HG02970 (cell line): Measurements from ENCODE around the gene CBX1.

Experiments used
- ATAC-seq: cut with Tn5 transposase; IDR thresholded peaks from one replicate; pipeline ENCODE4 v1.9.1; 2021; ENCODE audit warnings: mild to moderate bottlenecking, moderate library complexity, moderate number of reproducible peaks; ENCODE audit not compliant: unreplicated experiment, low FRiP score

CBX1 gene

GRCh38 chr17:48101012-48101720, at the start of gene CBX1:
Gene CBX1, minus strand, starts transcription at chr17:48101478. Its CDS starts 24,474 bp downstream, at chr17:48077004.
- peak; percentile 94 for ATAC-seq

DNA sequence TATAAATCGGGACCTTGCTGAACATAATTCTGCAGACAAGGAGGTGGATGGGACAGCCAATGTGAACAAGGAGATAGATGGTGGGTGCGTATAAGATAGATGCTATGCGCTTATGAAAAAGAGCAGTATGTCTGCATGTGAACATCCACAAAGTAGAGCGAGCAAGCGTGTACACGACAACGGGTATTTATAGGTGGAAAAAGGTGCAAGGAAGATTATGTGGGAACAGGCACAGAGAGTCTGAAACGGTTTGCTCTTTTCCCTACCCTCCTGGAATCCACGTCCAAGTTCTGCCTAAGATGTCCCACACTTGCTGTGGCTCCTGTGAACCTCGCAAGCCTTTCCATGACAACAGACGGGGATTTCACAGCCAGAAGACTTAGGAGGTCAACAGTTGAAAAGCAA, 49.3 kb upstream of the CBX1 start:
- no peak for ATAC-seq

DNA sequence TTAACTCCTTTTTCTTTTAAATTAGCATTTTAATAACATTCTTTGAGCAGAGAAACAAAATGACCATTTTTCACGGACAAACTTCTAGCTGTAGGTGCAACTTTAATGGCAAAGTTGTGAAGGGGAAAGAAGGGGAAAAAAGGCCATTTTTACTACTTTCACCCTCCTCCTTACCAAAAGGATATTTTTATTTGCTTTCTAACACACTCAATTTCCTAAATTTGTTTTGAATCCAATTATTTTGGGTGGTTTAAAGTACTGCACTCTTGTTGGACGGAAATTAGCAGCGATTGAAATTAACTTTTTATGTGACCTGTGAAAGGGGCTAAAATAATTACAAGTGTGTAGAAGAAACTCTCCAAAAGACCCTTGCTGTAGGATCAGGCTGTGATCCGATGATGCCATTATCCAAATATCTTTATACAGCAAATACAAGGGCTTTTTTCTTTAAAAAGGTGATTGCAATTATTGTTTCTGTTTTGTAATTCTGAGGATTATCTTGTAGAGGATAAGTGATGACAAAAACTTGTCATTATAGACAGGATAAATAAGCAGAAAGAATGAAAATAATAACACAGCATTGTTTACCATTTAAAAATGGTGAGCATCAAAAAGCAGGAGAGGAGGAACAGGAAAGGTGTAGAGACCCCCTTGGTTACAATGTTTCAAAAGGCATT, 48.6 kb upstream of the CBX1 start:
- no peak for ATAC-seq

DNA sequence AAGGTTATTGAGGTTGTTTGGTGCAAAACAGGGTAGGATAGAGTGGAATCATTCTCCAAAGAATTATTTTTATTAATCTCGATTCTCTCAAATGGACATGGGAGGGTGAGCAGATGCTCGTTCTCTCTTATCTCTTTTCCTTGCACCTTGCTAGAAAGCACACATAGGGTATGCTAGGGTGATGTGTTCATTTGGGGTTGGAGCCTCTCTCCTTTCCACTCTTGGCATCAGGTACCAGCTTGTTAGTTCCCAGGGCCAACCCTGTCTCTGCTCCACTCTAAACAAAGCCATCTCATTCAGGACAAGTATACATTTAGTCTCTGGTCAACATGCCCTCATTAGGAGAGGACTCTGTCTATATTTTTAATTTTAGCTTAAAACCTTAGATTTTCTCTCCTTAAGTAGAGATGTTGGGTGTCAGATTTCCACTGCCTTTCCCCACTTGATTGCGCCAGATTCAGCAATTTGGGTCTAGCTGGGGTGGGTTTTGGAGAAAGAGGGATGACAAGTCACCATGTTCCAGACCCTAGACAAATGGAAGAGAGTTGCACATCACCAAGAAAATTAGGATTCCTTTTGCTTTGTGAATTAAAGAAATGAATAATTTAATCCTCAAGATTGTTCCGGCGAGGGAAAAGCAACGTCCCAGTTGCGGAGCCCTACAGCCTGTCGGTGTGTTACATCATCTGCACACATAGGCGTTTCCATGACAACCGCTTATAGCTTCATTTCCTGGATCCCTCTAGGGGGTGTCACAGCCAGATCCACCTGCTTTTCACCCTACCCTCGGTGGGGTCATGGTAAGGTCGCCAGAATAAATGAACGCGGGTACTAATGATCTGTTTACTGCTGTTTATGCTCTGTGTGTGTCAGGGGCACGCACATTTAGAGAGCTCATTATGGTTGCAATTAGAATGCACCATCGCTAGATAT, 47.8 kb upstream of the CBX1 start:
- ATAC-seq = no peak

DNA sequence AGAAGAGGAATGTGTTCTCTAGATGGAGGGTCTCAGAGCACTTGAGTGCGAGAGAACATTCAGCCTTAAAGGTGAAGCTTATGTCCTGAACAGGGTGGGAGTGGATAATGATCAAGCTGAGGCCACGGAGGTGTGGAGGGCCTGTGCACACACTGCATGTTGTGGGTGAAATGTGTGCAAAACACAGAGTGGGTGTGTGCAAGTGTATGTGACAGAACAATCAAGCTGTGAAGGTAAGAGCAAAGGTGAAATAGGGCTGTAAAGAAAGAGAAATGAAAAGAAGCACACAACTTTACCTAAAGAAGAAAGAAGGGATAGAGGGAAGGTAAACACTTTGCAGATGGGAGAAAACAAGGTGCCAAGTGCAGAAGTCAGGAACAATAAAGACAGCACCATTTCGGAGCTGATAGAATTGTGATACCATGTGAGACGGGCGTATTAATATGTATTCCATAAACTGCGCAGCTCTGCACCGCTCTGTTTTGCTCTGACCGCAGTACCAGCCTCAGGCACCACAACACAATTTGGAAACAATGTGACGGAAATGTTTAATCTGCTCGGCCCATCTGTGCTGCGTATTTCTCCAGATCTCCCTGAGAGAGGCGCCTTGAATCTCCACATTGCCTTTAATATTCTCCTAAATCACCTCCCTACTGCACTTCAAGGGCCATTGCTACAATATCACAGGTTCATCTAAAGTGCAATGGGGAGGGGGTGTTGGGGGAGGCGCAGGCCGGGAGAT, 46.9 kb upstream of the CBX1 start:
- no peak for ATAC-seq

DNA sequence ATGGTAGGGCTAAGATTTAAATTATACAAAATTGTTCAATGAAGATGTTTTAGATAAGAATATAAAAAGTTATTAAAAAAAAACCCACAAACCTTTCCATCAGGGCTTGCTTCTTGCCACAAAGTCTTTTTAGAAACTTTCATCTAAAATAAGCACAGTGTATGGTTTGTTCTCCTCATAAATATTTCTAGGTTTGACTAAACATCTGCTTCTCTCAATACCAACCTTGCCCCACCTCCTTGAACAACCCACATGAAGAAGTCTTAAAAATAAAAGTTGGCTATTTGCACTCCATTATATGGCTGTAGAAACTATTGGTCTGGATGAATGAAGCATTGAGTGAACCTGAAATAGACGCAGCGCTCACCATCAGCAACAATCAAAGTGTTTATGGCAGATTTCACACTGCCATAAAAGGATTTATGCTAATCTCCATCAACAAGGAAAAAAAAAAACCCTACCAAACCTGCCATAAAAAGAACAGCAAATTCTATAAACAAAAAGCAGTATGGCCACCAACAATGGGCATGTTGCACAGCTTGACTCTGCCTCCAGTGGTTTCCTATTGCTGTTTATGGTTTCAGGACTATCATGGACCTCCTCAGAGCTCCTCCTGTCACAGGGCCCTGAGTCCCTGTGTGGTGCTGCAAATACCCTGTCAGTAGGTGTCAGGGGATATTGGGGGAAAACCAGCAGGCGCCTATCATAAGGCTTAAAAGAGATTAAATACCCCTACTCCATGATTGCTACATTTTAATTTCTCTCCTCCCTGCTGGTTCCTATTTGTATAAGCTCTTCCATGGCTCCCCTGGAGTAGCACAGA, 43.9 kb upstream of the CBX1 start:
- ATAC-seq = no peak

GRCh38 chr17:48144231-48144630, 43.0 kb upstream of the CBX1 start:
- no peak for ATAC-seq

GRCh38 chr17:48143629-48144028, 42.4 kb upstream of the CBX1 start:
- ATAC-seq = no peak

DNA sequence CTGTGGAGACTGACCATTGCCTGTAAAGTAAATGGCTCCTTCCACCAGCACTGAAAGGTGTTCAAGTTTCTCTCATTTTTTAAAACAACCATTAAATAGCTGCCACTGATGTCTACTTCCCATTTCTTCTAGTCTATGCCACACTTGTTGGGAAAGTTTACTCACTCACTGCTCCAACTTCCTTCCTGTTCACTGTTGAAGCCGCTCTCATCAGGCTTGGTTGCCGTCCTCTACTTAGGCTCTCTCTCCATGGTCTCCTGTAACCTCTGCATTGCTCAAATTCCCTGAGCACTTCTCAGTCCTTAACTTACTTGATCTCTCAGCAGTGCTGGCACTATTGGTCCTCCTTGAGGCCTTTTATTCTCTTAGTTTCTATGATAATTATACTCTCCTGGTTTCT, 38.7 kb upstream of the CBX1 start:
- no peak for ATAC-seq

DNA sequence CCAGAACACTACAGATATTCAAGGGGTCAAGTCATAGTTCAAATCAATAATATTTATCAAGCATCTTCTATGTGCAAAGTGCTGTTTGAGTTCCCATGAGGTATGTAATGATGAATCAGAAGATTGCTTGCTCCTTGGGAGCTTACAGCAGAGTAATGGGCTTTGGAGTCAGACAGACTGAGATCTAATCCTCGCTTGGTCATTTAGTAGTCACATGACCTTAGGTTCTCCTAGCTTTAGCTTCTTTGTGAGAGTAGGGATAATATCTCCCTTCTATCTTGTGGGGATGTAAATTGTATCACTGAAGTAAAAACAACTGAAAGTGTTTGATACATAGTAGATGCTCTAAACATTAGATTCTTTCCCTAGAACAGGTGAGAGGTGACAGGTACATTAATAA, 36.4 kb upstream of the CBX1 start:
- ATAC-seq = no peak

DNA sequence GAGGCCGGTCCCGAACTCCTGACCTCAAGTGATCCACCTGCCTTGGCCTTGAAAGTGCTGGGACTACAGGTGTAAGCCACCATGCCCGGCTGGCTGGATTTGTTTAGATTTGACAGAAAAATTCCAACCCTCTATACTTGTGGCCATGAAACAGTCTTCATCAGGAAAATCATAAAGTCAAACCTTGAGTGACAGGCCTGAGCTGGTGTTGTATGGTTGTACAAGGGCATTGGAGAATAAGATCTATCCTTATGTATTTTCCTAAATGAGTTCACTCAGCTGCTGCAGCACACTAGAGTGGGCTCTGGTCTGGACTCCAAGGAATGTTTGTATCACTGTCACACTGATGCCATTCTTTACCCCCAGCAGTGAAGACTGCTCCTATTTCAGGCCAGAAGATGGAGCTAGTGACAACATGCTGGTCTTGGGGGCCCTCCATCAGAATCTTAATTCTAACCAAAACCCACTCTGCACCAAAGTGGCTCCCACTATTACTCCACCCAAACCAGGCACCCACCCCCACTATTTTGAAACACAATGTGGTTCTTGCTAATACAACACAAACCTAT, 33.7 kb upstream of the CBX1 start:
- no peak for ATAC-seq

GRCh38 chr17:48132385-48132784, 31.1 kb upstream of the CBX1 start:
- ATAC-seq = no peak

DNA sequence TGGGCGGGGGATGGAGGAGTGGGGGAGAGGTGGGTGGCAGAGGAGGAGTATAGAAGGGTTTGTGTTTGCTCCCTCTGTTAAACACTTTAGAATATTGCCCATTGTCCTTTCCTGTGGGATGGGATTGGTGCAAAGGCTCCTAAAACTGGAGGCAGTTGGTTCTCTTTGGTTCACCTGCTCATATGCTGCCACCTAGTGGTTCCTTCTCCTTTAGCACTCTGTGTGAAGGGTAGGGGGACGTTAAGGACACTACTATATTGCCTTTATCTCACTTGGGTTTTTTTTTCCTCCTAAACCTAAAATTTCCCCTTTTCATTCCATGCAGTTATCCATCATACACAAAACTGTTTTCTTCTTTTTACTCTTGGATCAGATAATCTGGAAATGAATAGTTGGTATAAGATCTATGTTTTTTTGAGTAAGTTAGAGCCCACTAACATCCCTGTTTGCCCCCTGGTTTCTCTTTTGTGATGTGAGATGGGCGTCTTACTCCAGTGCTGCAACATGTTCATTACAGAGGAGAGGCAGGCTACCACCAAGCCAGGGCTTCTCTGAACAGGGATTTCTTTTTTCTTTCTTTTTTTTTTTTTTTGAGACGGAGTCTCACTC, 30.0 kb upstream of the CBX1 start:
- no peak for ATAC-seq

- no peak for ATAC-seq
Observed at GRCh38 chr17:48129981-48130380, 28.7 kb upstream of the CBX1 start.

GRCh38 chr17:48128400-48128799, 27.1 kb upstream of the CBX1 start:
- ATAC-seq = no peak

DNA sequence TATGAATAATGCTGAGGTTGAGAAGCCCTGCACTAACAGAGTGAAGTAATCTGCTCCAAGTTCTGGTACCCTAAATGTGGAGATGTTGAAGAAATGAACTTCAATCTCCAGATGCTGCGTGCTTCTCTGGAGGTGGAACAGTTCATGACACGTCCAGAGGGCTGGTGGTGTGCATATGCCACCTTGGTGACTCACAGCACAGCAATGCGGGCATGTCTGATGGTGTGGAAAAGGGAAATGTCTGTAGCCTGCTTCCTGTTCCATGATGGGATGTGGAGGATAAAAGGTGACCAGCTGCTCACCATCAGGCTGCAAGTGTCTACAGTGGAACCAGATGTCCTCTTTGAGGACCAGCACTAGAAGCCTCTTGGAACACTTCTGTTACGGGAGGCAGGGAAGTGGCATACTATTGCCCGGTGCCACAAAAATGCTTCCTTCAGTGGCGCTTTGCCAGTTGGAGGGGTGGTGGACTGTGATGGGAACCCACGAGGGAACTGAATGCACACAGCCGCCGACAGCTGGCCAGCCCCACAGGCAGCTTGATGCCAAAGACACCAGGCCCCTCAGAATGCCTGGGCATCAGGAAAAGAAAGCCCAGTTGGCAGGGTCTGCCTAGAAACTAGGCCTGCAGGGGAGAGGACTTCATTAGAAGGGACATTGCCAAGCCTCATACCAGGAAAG, 26.2 kb upstream of the CBX1 start:
- ATAC-seq = no peak

GRCh38 chr17:48126532-48126850, 25.2 kb upstream of the CBX1 start:
- no peak for ATAC-seq

GRCh38 chr17:48125829-48126531, 24.7 kb upstream of the CBX1 start:
- no peak for ATAC-seq
